GM12878 (cell line): ENCODE measurements around the gene CAP2. TPM values are rescaled to one million over a fixed set of nuclear protein-coding genes. Genes with fewer than 3 reads are reported as not detected.

Experiments used
- ATAC-seq: fragments of 200-7000 bp; cut with Tn5 transposase; 3 replicates; pipeline ENCODE4 v1.9.1; 2020; ENCODE audit warnings: mild to moderate bottlenecking, moderate library complexity
- BruUV-seq: library from RNA; stranded (reverse); fragments of 400-500 nt; replicated peaks from 2 replicates; lab custom pipeline; 2021; lab: Mats Ljungman, UMichigan
- CTCF ChIA-PET: fragments of 300-600 bp; sonication (Branson Sonifier 250); formaldehyde crosslinking; extraction: SDS; loops from one replicate; lab custom pipeline; 2021; ENCODE audit warnings: inconsistent platforms; lab: Yijun Ruan, JAX
- POLR2A ChIA-PET: fragments of 350-600 bp; formaldehyde crosslinking; extraction: SDS; loops from one replicate; lab custom pipeline; 2021; ENCODE audit warnings: inconsistent platforms; lab: Charles Lee
- RAD21 ChIA-PET: fragments of 300-600 bp; sonication (Branson Sonifier 250); formaldehyde crosslinking; loops from one replicate; lab custom pipeline; 2023; ENCODE audit warnings: antibody characterized with exemption; ENCODE audit not compliant: unreplicated experiment; lab: Charles Lee
- SMC1A ChIA-PET: fragments of 300-600 bp; sonication (Branson Sonifier 250); formaldehyde crosslinking; loops from one replicate; lab custom pipeline; 2023; ENCODE audit not compliant: unreplicated experiment, uncharacterized antibody; lab: Charles Lee
- DNase-seq: peaks from one replicate; pipeline ENCODE4 v3.0.0-alpha.2; 2011; ENCODE audit warnings: low read depth, low spot score
- FAIRE-seq: peaks from 3 replicates; lab custom pipeline; 2011; peaks lifted over from hg19 to GRCh38; lab: Jason Lieb, UNC
- H2AFZ ChIP-seq: 2 replicates; pipeline ENCODE4 v1.6.0; 2011; ENCODE audit warnings: low read depth, low read length, control low read depth; ENCODE audit not compliant: control insufficient read depth
- H3K27ac ChIP-seq: 2 replicates; pipeline ENCODE4 v1.5.1; 2011; ENCODE audit warnings: control low read depth; ENCODE audit not compliant: control insufficient read depth, insufficient read depth
- H3K27me3 ChIP-seq, 2 experiments: replicated peaks in 1 of 2; 2 replicates each; pipeline versions ENCODE4 v1.6.0 to v1.6.1; 2011; ENCODE audit warnings: low read length in 1 of 2; ENCODE audit not compliant: control insufficient read depth in 2 of 2, insufficient read depth in 2 of 2
- H3K36me3 ChIP-seq, 2 experiments: 2 replicates each; pipeline ENCODE4 v1.5.1; 2011; ENCODE audit warnings: low read length in 1 of 2; ENCODE audit not compliant: control insufficient read depth in 2 of 2, insufficient read depth in 2 of 2
- H3K4me1 ChIP-seq: 2 replicates; pipeline ENCODE4 v1.6.1; 2011; ENCODE audit warnings: mild to moderate bottlenecking, low read length, moderate library complexity, mixed read lengths; ENCODE audit not compliant: control insufficient read depth, insufficient read depth
- H3K4me2 ChIP-seq: 2 replicates; pipeline ENCODE4 v1.6.0; 2011; ENCODE audit warnings: control low read depth; ENCODE audit not compliant: control insufficient read depth, insufficient read depth
- H3K4me3 ChIP-seq: fragments of 200-600 bp; sonication (generic); 2 replicates; pipeline ENCODE4 v1.5.1; 2016
- H3K79me2 ChIP-seq: 2 replicates; pipeline ENCODE4 v1.6.0; 2011; ENCODE audit warnings: low read length; ENCODE audit not compliant: control insufficient read depth, insufficient read depth
- H3K9ac ChIP-seq: 2 replicates; pipeline ENCODE4 v1.8.0; 2011; ENCODE audit warnings: low read length, control low read depth, mixed read lengths; ENCODE audit not compliant: control insufficient read depth, insufficient read depth
- H3K9me3 ChIP-seq: replicated peaks from 3 replicates; pipeline ENCODE4 v1.5.1; 2011; ENCODE audit warnings: mild to moderate bottlenecking, low read length; ENCODE audit not compliant: control insufficient read depth, insufficient read depth
- H4K20me1 ChIP-seq: 2 replicates; pipeline ENCODE4 v1.6.0; 2011; ENCODE audit not compliant: control insufficient read depth, insufficient read depth
- FOXM1 ChIP-seq: IDR thresholded peaks from 2 replicates; pipeline ENCODE4 v1.6.1; 2012; ENCODE audit warnings: low read depth, mild to moderate bottlenecking, inconsistent platforms, low read length, moderate library complexity
- IRF4 ChIP-seq: IDR thresholded peaks from 2 replicates; pipeline ENCODE4 v1.6.1; 2011; ENCODE audit warnings: low read depth, low read length
- POU2F2 ChIP-seq: IDR thresholded peaks from 3 replicates; pipeline ENCODE4 v1.6.1; 2011; ENCODE audit warnings: low read depth, mild to moderate bottlenecking, low read length, borderline replicate concordance
- ZNF274 ChIP-seq: IDR thresholded peaks from one replicate; pipeline ENCODE4 v1.8.0; 2011; ENCODE audit not compliant: insufficient read length, insufficient read depth
- WGBS: methylation state at CpG from one replicate; pipeline ENCODE4 v1.1.6; 2016; ENCODE audit warnings: low lambda C conversion rate; ENCODE audit not compliant: insufficient replicate concordance, insufficient coverage; ENCODE audit errors: missing lambda C conversion rate; 5-methylcytosine and 5-hydroxymethylcytosine counted together
- in situ Hi-C: fragments of 300-500 bp; cut with MboI; formaldehyde crosslinking; loops from 9 replicates; pipeline ENCODE4 v1.14.3; 2018; ENCODE audit warnings: mixed read lengths
- intact Hi-C: fragments of 100-400 bp; cut with micrococcal nuclease; formaldehyde crosslinking; loops from one replicate; pipeline ENCODE4 v1.14.2; 2022; ENCODE audit not compliant: unreplicated experiment
- polyA plus RNA-seq, 11 experiments: library from polyadenylated mRNA; depleted of rRNA in 4 of 11; unstranded in 6 of 11; stranded (reverse) in 5 of 11; fragments of >200 nt; fragmentation: Nextera tagmentation in 4 of 11; fragmentation: Illumina TruSeq in 1 of 11; extraction: Ambion mirVana in 4 of 11; extraction: Trizol in 1 of 11; gene quantifications; 1 replicate in 1 of 11; 2 replicates in 10 of 11; pipeline versions ENCODE4 v1.2.1 to v1.2.3, GENCODE V29; 2011 to 2016; ENCODE audit warnings: inconsistent platforms in 2 of 11, missing spikeins in 2 of 11, low read depth in 1 of 11
- total RNA-seq, 4 experiments: library from RNA; depleted of rRNA in 3 of 4; stranded (reverse); fragments of >200 nt in 3 of 4; fragmentation: Illumina TruSeq in 1 of 4; extraction: Trizol in 1 of 4; gene quantifications; 2 replicates each; pipeline versions ENCODE4 v1.2.1 to v1.2.3, GENCODE V29; 2013 to 2021
- TF ChIP-seq, protein P1 (sequence below): fragments of 450-650 bp; IDR thresholded peaks from 2 replicates; pipeline ENCODE4 v1.6.1; 2017; ENCODE audit warnings: antibody characterized with exemption, mild to moderate bottlenecking, moderate library complexity

The CAP2 gene
- total and polyA plus RNA-seq, 10 of the 15 experiments (the other 5 are each of a cell fraction or from before 2014, with no cell fraction given) = 0.10 to 2.0 (median 0.15) TPM; not detected in 7

DNA sequence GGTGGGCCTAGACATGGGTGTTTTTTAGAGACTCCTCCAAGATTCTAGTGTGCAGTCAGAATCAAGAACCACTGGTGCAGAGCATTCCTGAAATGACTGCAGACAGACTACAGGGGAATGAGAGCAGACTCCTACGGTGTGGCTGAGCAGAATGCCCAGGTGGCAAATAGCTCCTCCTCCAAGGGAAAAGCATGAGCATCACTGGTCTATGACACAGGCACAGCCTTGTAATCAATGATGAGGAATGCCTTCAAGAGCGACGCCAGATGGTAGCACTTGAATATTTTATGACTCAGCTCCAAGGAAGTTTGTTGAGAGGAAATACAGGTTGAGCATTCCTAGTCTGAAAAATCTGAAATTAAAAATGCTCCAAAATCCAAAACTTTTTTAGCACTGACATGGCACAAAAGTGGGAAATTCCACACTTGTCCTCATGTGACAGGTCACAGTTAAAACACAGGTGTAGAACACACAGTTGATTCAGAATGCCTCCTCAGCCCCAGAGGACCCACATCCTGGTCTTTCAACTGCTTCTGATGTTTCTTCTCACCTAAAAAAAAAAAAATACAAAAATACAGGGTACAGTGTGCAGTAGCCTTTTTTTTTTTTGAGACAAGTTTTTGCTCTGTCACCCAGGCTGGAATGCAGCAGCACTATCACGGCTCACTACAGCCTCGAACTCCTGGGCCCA lies 196.2 kb downstream of the CAP2 start:
- Histone ChIP-seq H3K79me2 (no peaks in the 10 kb centered on the region), H4K20me1 (no peaks in the 10 kb centered on the region), H3K9ac (no peak overlapping the region), H3K4me2 (no peak overlapping the region), H3K27me3 (no peaks in the 10 kb centered on the region), H3K9me3 (no peaks in the 10 kb centered on the region), H3K4me1 (peaks cover 5% of the 10 kb centered on the region; the same call in 1 of the 2 replicates), H3K4me3 (no peak overlapping the region), H2AFZ (no peak overlapping the region), H3K27ac (no peak overlapping the region), H3K36me3 (no peaks in the 10 kb centered on the region)
- no peak for TF ChIP-seq ZNF274
- TF ChIP-seq IRF4 = 0 out of 2 replicates have a peak, but pooled peaks have one; percentile 13
- TF ChIP-seq FOXM1 = no peak
- TF ChIP-seq POU2F2 = no peak
- TF ChIP-seq, protein P1, sequence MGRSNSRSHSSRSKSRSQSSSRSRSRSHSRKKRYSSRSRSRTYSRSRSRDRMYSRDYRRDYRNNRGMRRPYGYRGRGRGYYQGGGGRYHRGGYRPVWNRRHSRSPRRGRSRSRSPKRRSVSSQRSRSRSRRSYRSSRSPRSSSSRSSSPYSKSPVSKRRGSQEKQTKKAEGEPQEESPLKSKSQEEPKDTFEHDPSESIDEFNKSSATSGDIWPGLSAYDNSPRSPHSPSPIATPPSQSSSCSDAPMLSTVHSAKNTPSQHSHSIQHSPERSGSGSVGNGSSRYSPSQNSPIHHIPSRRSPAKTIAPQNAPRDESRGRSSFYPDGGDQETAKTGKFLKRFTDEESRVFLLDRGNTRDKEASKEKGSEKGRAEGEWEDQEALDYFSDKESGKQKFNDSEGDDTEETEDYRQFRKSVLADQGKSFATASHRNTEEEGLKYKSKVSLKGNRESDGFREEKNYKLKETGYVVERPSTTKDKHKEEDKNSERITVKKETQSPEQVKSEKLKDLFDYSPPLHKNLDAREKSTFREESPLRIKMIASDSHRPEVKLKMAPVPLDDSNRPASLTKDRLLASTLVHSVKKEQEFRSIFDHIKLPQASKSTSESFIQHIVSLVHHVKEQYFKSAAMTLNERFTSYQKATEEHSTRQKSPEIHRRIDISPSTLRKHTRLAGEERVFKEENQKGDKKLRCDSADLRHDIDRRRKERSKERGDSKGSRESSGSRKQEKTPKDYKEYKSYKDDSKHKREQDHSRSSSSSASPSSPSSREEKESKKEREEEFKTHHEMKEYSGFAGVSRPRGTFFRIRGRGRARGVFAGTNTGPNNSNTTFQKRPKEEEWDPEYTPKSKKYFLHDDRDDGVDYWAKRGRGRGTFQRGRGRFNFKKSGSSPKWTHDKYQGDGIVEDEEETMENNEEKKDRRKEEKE = no peak
- RAD21 ChIA-PET = interaction anchor here (1.5 kb wide), 2 partner anchors 11 to 14 kb away, joined by 3 read pairs; no protein-coding TSS in a partner anchor
- CTCF ChIA-PET = interaction anchor here (1.0 to 2.3 kb wide), 3 partner anchors 10 to 228 kb away, joined by 3 to 7 read pairs (median 6); partner anchors contain the start of gene FAM8A1
- DNase-seq (no peak), ATAC-seq (peak; percentile 46), FAIRE-seq (no peak)
- SMC1A ChIA-PET = no interaction called here
- in situ Hi-C loops = loop anchor here (5.0 kb wide), 1 partner anchor 213 kb away; no protein-coding TSS in a partner anchor
- BruUV-seq = no TSS peak
- intact Hi-C loops = no loop called here
- 59% methylated on average over 5 of the region's 5 CpGs for WGBS
- POLR2A ChIA-PET = interaction anchor here (0.5 to 0.6 kb wide), 2 partner anchors 125 to 211 kb away, joined by 3 to 7 read pairs; no protein-coding TSS in a partner anchor
